SK-MEL-5 (cell line): Measurements from ENCODE around the gene MKNK2. TPM values are rescaled to one million over a fixed set of nuclear protein-coding genes. Genes with fewer than 3 reads are reported as not detected.

Experiments
- DNase-seq: peaks from one replicate; pipeline ENCODE4 v3.0.0-alpha.2; 2016; ENCODE audit warnings: low read depth, low spot score
- in situ Hi-C: cut with HindIII; loops from 2 replicates; pipeline ENCODE4 v1.10.0; 2016; ENCODE audit warnings: low sequenced_read_pairs, high pct_unique_total_duplicates, low pct_unique_long_range_greater_than_20kb
- total RNA-seq: library from RNA; depleted of rRNA; stranded (reverse); fragments of >200 nt; shearing (Covaris generic); gene quantifications from 2 replicates; pipeline ENCODE4 v1.2.3, GENCODE V29; 2014

MKNK2 gene
- total RNA-seq, 1 experiment from 2014 or later, result 22.2 TPM

- in situ Hi-C loops, result no loop called here
- no peak for DNase-seq
Measured at GRCh38 chr19:2018752-2019151, 32.3 kb downstream of the MKNK2 start.

DNA sequence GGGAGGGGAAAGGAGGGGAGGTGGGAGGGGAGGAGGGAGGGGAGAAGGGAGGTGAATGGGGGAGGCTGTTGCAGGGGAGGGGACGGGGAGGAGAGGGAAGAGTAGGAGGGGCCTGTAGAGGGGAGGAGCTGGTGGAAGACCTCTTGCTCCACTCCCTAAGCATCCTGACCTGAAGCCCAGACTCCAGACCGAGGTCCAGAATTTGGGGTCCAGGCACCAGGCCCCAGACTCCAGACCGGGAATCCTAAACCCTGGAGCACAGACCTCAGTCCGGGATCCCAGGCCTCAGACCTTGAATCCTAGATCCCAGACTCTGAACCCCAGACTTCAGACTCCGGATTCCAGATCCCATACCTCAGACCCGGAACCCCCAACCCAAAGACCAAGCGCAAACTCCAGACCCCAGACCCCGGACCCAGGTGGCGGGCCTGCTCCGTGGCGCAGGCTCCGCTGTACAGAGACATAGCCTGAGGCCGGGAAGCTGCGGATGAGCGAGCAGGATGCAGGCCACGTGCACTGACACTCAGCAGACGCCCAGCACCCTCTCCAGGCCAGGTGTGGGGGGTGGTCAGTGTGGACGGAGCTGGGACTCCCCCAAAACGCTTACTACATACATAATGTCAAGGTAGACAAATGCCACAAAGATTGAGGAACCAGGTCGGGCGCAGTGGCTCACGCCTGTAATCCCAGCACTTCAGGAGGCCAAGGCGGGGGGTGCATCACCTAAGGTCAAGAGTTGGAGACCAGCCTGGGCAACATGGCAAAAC, 34.8 kb downstream of the MKNK2 start:
- peak; percentile 74 for DNase-seq
- in situ Hi-C loops, result no loop called here

DNA sequence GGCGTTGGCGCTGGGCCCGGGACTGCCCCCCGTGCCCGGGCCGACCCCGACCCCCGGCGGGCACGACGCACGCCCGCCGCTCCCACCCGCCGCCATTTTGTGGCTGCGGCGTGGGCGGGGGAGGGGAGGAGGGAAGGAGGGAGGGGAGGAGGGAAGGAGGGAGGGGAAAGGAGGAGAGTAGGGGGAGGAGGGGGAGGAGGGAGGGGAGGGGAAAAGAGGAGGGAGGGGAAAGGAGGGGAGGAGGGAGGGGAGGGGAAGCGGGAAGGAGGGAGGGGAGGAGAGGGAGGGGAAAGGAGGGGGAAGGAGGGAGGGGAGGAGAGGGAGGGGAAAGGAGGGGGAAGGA, 35.5 kb downstream of the MKNK2 start, which contains the start of gene BTBD2:
Gene BTBD2, minus strand, starts transcription at position 107 of the 343 bp plus-strand sequence. Its CDS starts 11 bp downstream, at position 96.
- in situ Hi-C loops, result no loop called here
- peak; percentile 52 for DNase-seq

- in situ Hi-C loops, result no loop called here
- DNase-seq, result no peak
Measured at GRCh38 chr19:2014731-2015607, 36.1 kb downstream of the MKNK2 start.

- DNase-seq, result no peak
- in situ Hi-C loops, result no loop called here
Measured at GRCh38 chr19:2014131-2014571, 36.9 kb downstream of the MKNK2 start.

GRCh38 chr19:2013683-2013961, 37.4 kb downstream of the MKNK2 start:
- no peak for DNase-seq
- in situ Hi-C loops, result no loop called here

GRCh38 chr19:2012941-2013682, 37.9 kb downstream of the MKNK2 start:
- in situ Hi-C loops, result no loop called here
- no peak for DNase-seq

DNA sequence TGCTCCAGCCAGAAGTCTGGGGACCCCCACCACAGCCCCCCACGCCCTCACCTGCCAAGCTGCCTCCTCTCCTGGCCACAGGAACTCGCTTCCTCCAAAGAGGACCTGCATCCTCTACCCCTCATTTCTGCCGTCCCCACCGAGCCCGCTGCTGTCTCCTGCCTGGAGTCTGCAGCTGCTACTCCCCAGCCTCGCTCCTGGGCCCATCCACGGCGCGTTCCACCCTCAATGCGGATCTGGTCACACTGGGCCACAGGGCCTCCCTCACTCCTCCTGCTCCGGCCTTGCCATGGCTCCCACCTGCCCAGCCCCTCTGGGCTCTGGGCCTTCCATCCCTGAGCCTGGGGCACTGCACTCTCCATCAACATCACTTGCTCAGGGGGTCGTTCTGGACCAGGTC, 39.9 kb downstream of the MKNK2 start:
- in situ Hi-C loops, result no loop called here

GRCh38 chr19:2010135-2010668, 40.8 kb downstream of the MKNK2 start:
- DNase-seq, result no peak
- in situ Hi-C loops, result no loop called here

More for the DNA sequence above, 39.9 kb downstream of the MKNK2 start:
- no peak for DNase-seq

- in situ Hi-C loops, result no loop called here
- no peak for DNase-seq
Measured at GRCh38 chr19:2003874-2004273, 47.2 kb downstream of the MKNK2 start.

- in situ Hi-C loops, result no loop called here
- DNase-seq, result no peak
Measured at GRCh38 chr19:1999856-2000515, 51.1 kb downstream of the MKNK2 start.

GRCh38 chr19:1998712-1999708, 52.0 kb downstream of the MKNK2 start:
- in situ Hi-C loops, result no loop called here
- DNase-seq, result no peak

DNA sequence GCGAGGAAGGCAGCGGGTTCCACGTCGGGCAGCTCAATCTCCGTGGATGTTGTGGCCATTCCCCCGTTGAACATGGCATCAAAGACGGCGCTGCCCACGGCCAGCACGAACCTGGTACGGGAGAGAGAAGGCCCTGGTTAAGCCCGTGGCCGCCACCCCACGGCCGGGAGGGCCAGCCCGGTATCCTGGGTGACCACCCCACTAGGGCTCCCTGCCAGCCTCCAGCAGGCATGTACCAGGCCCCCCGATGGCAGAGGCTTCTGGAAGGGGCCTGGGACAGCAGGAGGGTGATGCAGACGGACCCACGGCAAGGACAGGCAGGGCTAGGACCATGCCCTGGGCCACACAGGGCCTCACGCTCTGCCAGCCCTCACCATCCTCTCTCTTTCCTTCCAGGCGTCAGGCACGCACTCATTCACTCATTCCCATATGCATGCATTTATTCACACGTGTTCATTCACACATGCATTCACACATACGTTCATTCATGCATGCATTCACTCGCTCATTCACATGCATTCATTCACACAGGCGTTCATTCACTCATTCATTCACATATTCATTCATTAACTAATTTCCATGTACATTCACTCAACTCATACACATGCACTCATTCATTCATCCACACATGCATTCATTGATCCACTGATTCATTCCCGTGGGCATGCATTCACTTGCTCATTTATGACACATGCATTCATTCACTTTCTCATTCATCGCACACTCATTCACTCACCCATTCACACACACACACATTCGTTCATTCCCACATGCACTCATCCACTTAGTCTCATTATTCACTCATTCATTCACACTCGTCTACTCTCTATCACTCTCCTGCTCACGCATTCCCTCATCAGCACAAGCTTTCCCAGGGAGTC, 53.5 kb downstream of the MKNK2 start:
- in situ Hi-C loops, result no loop called here

GRCh38 chr19:1992759-1993260, 58.2 kb downstream of the MKNK2 start:
- DNase-seq, result peak; percentile 7
- in situ Hi-C loops, result no loop called here

More for the DNA sequence above, 53.5 kb downstream of the MKNK2 start:
- DNase-seq, result no peak
